Motor neuron (in vitro differentiated cells): ENCODE results near the gene ARMS2. TPM values are rescaled to one million over a fixed set of nuclear protein-coding genes. Genes with fewer than 3 reads are reported as not detected.

ENCODE experiments used
- ATAC-seq, 8 experiments: fragments of 200-7000 bp; cut with Tn5 transposase; replicated peaks in 6 of 8; 2 replicates each; pipeline ENCODE4 v1.8.0; 2021; ENCODE audit warnings: mild to moderate bottlenecking in 8 of 8, moderate library complexity in 8 of 8
- H3K27ac ChIP-seq, 2 donors: fragments of 250-450 bp; sonication (Bioruptor Pico); 2 replicates each; pipeline ENCODE4 v1.9.0; 2021; ENCODE audit warnings: antibody characterized with exemption in 2 of 2, mild to moderate bottlenecking in 2 of 2, moderate library complexity in 1 of 2
- H3K4me1 ChIP-seq, 2 donors: fragments of 250-450 bp; sonication (Bioruptor Pico); replicated peaks in 1 of 2; 2 replicates each; pipeline ENCODE4 v1.6.1; 2021; ENCODE audit warnings: antibody characterized with exemption in 2 of 2, mild to moderate bottlenecking in 2 of 2, moderate library complexity in 1 of 2
- H3K4me3 ChIP-seq, 5 donors: fragments of 250-450 bp; sonication (Bioruptor Pico); 2 replicates each; pipeline ENCODE4 v1.9.0; 2021; ENCODE audit warnings: antibody characterized with exemption in 5 of 5, mild to moderate bottlenecking in 5 of 5, moderate library complexity in 4 of 5
- WGBS, 10 experiments: fragments of 450-650 bp; shearing (Covaris generic); methylation state at CpG; one replicate each; pipeline ENCODE4 v1.0.0; 2022; 5-methylcytosine and 5-hydroxymethylcytosine counted together
- in situ Hi-C, 9 experiments: fragments of 400-800 bp; cut with MboI; loops; one replicate each; pipeline ENCODE4 v1.15.0; 2021; ENCODE audit warnings: low sequenced_read_pairs in 9 of 9, low pct_unique_long_range_greater_than_20kb in 2 of 9; ENCODE audit not compliant: unreplicated experiment in 9 of 9
- total RNA-seq, 8 experiments: library from RNA; unstranded; fragments of 300-600 nt; gene quantifications; 2 replicates each; pipeline versions ENCODE4 v1.2.3 to v1.2.4, GENCODE V29; 2022

ARMS2 gene
- total RNA-seq, 8 experiments from 2014 or later: 0.66 to 1.0 TPM; not detected in 6

GRCh38 chr10:122458693-122459092, 4.2 kb downstream of the ARMS2 start:
- in situ Hi-C loops: no loop called here
- 33 to 100% (median 91%) methylated on average over 1 to 3 of the region's 6 CpGs; no CpG with 5 or more reads in 6 of the 10 experiments for WGBS, 10 experiments
- Histone ChIP-seq H3K27ac (no peak overlapping the region), H3K4me3 (no peak overlapping the region), H3K4me1 (peaks cover 7 to 12% of the 10 kb centered on the region in 2 donors)
- ATAC-seq: peak in 3 of 8 experiments; percentile 19 to 20 (median 20)

- H3K4me3 ChIP-seq: no peak overlapping the region
- WGBS, 10 experiments: 55 to 87% (median 60%) methylated on average over 1 to 11 of the region's 14 CpGs; no CpG with 5 or more reads in 3 of the 10 experiments
- ATAC-seq: no peak
- in situ Hi-C loops: no loop called here
- H3K4me1 ChIP-seq: peaks cover 7 to 12% of the 10 kb centered on the region in 2 donors
- no peak overlapping the region for H3K27ac ChIP-seq
Observed at GRCh38 chr10:122459561-122460273, 5.3 kb downstream of the ARMS2 start.

GRCh38 chr10:122460891-122461293, 6.4 kb downstream of the ARMS2 start:
- in situ Hi-C loops: no loop called here
- peaks cover 7 to 12% of the 10 kb centered on the region in 2 donors for H3K4me1 ChIP-seq
- 2 to 6% (median 2%) methylated on average over 10 to 13 of the region's 40 CpGs; no CpG with 5 or more reads in 7 of the 10 experiments for WGBS, 10 experiments
- peak in 6 of 8 experiments; percentile 3 to 14 (median 6) for ATAC-seq
- H3K27ac ChIP-seq: no peak overlapping the region
- H3K4me3 ChIP-seq: peak overlapping the region; percentile 45 to 59 (median 49)

- ATAC-seq: peak; percentile 61 to 84 (median 80)
- no peak within 1 kb of the TSS for H3K27ac ChIP-seq
- no CpG with 5 or more reads among the region's 56 CpGs for WGBS, 10 experiments
- peak within 1 kb of the TSS; percentile 45 to 59 (median 49) for H3K4me3 ChIP-seq
- H3K4me1 ChIP-seq: peaks cover 7 to 12% of the 10 kb centered on the region in 2 donors
- in situ Hi-C loops: no loop called here
Observed at GRCh38 chr10:122461367-122461728, 6.9 kb downstream of the ARMS2 start, which contains the start of gene HTRA1. HTRA1 (plus strand) TSS chr10:122461553; CDS start chr10:122461653, 100 bp downstream.

- WGBS, 10 experiments: 0 to 3% (median 0%) methylated on average over 1 to 12 of the region's 95 CpGs; no CpG with 5 or more reads in 6 of the 10 experiments
- in situ Hi-C loops: no loop called here
Observed at GRCh38 chr10:122461729-122462532, 7.5 kb downstream of the ARMS2 start.

GRCh38 chr10:122462533-122463465, 8.3 kb downstream of the ARMS2 start:
- in situ Hi-C loops: no loop called here
- 0 to 51% (median 3%) methylated on average over 3 to 22 of the region's 47 CpGs; no CpG with 5 or more reads in 3 of the 10 experiments for WGBS, 10 experiments
- no peak overlapping the region for H3K27ac ChIP-seq
- peak in 3 of 8 experiments; percentile 59 to 64 (median 64) for ATAC-seq
- peaks cover 7 to 10% of the 10 kb centered on the region in 2 donors for H3K4me1 ChIP-seq
- peak overlapping the region; percentile 45 to 59 (median 49) for H3K4me3 ChIP-seq

More at GRCh38 chr10:122461729-122462532, 7.5 kb downstream of the ARMS2 start:
- H3K4me1 ChIP-seq: peaks cover 7 to 12% of the 10 kb centered on the region in 2 donors
- no peak overlapping the region for H3K27ac ChIP-seq
- H3K4me3 ChIP-seq: peak overlapping the region; percentile 45 to 59 (median 49)
- ATAC-seq: peak; percentile 21 to 73 (median 63)

GRCh38 chr10:122463466-122464249, 9.2 kb downstream of the ARMS2 start:
- in situ Hi-C loops: no loop called here
- H3K27ac ChIP-seq: no peak overlapping the region
- ATAC-seq: no peak

GRCh38 chr10:122464250-122464510, 9.7 kb downstream of the ARMS2 start:
- no peak overlapping the region for H3K4me3 ChIP-seq
- H3K27ac ChIP-seq: no peak overlapping the region
- WGBS, 10 experiments: 40 to 83% (median 74%) methylated on average over 1 to 4 of the region's 4 CpGs; no CpG with 5 or more reads in 3 of the 10 experiments
- ATAC-seq: no peak
- peaks cover 3 to 7% of the 10 kb centered on the region in 2 donors for H3K4me1 ChIP-seq
- in situ Hi-C loops: no loop called here

More at GRCh38 chr10:122463466-122464249, 9.2 kb downstream of the ARMS2 start:
- WGBS, 10 experiments: 30 to 100% (median 80%) methylated on average over 1 to 12 of the region's 17 CpGs; no CpG with 5 or more reads in 2 of the 10 experiments
- H3K4me3 ChIP-seq: no peak overlapping the region
- peaks cover 4 to 7% of the 10 kb centered on the region in 2 donors for H3K4me1 ChIP-seq

GRCh38 chr10:122464586-122464985, 10.1 kb downstream of the ARMS2 start:
- in situ Hi-C loops: no loop called here
- WGBS, 10 experiments: 81 to 96% (median 88%) methylated on average over 1 to 8 of the region's 11 CpGs; no CpG with 5 or more reads in 5 of the 10 experiments
- peaks cover 3 to 7% of the 10 kb centered on the region in 2 donors for H3K4me1 ChIP-seq
- no peak for ATAC-seq
- no peak overlapping the region for H3K4me3 ChIP-seq
- H3K27ac ChIP-seq: no peak overlapping the region

- H3K4me1 ChIP-seq: peaks cover 3 to 5% of the 10 kb centered on the region in 2 donors
- no peak for ATAC-seq
- in situ Hi-C loops: no loop called here
- H3K4me3 ChIP-seq: no peak overlapping the region
- H3K27ac ChIP-seq: no peak overlapping the region
- WGBS, 10 experiments: 44 to 80% (median 68%) methylated on average over 1 to 6 of the region's 6 CpGs; no CpG with 5 or more reads in 4 of the 10 experiments
Observed at GRCh38 chr10:122465401-122466040, 11.1 kb downstream of the ARMS2 start.

GRCh38 chr10:122466951-122467381, 12.5 kb downstream of the ARMS2 start:
- H3K4me3 ChIP-seq: no peak overlapping the region
- peaks cover 0 to 3% of the 10 kb centered on the region in 2 donors for H3K4me1 ChIP-seq
- H3K27ac ChIP-seq: no peak overlapping the region
- 72 to 92% (median 80%) methylated on average over 1 to 7 of the region's 8 CpGs; no CpG with 5 or more reads in 3 of the 10 experiments for WGBS, 10 experiments
- ATAC-seq: no peak
- in situ Hi-C loops: no loop called here
